DOHH2 (cell line): ENCODE measurements around the gene DCLRE1B.

Experiments used
- H3F3A ChIP-seq: fragments of 200-600 bp; sonication (generic), shearing (Covaris generic); 2 replicates; pipeline ENCODE4 v1.6.0; 2016; ENCODE audit warnings: antibody characterized with exemption, mild to moderate bottlenecking; ENCODE audit not compliant: control insufficient read depth, insufficient read depth
- H3K27ac ChIP-seq: fragments of 200-600 bp; sonication (generic); 2 replicates; pipeline ENCODE4 v1.5.1; 2014; ENCODE audit warnings: low read depth, mild to moderate bottlenecking, low read length, moderate library complexity
- H3K27me3 ChIP-seq: fragments of 200-600 bp; sonication (generic); 2 replicates; pipeline ENCODE4 v1.6.1; 2014; ENCODE audit warnings: mild to moderate bottlenecking, low read length, mixed read lengths; ENCODE audit not compliant: control insufficient read depth
- H3K36me3 ChIP-seq: fragments of 200-600 bp; sonication (generic); 2 replicates; pipeline ENCODE4 v1.6.1; 2014; ENCODE audit warnings: mild to moderate bottlenecking, low read length, moderate library complexity, mixed read lengths; ENCODE audit not compliant: control insufficient read depth
- H3K4me1 ChIP-seq: fragments of 200-600 bp; sonication (generic); 2 replicates; pipeline ENCODE4 v1.6.1; 2014; ENCODE audit warnings: mild to moderate bottlenecking, low read length, mixed read lengths; ENCODE audit not compliant: control insufficient read depth
- H3K4me2 ChIP-seq: fragments of 200-600 bp; sonication (generic); 2 replicates; pipeline ENCODE4 v1.6.0; 2014; ENCODE audit warnings: mild to moderate bottlenecking, low read length, moderate library complexity
- H3K4me3 ChIP-seq: fragments of 200-600 bp; sonication (generic); 2 replicates; pipeline ENCODE4 v1.5.1; 2014; ENCODE audit warnings: mild to moderate bottlenecking, low read length, mixed read lengths
- H3K79me2 ChIP-seq: fragments of 200-600 bp; sonication (generic); 2 replicates; pipeline ENCODE4 v1.6.1; 2014; ENCODE audit warnings: mild to moderate bottlenecking, low read length, mixed read lengths; ENCODE audit not compliant: control insufficient read depth
- H3K9me2 ChIP-seq: fragments of 200-600 bp; sonication (generic); replicated peaks from 2 replicates; pipeline ENCODE4 v1.6.1; 2014; ENCODE audit warnings: mild to moderate bottlenecking, low read length, mixed read lengths; ENCODE audit not compliant: control insufficient read depth
- H3K9me3 ChIP-seq: fragments of 200-600 bp; sonication (generic); 2 replicates; pipeline ENCODE4 v1.6.1; 2014; ENCODE audit warnings: antibody characterized with exemption, low read length, mixed read lengths; ENCODE audit not compliant: control insufficient read depth, insufficient read depth
- H4K20me1 ChIP-seq: fragments of 200-600 bp; sonication (generic); 2 replicates; pipeline ENCODE4 v1.6.0; 2014; ENCODE audit warnings: low read depth, mild to moderate bottlenecking, antibody characterized with exemption, low read length, moderate library complexity; ENCODE audit not compliant: control insufficient read depth, insufficient read depth
- EZH2phosphoT487 ChIP-seq: fragments of 200-600 bp; sonication (generic); IDR thresholded peaks from 2 replicates; pipeline ENCODE4 v1.6.1; 2017; ENCODE audit warnings: borderline replicate concordance, mild to moderate bottlenecking, antibody characterized with exemption, low read length, moderate library complexity, mixed read lengths
- TF ChIP-seq, protein P1 (sequence below): fragments of 200-600 bp; sonication (generic); IDR thresholded peaks from one replicate; pipeline ENCODE4 v1.5.1; 2014; ENCODE audit warnings: antibody characterized with exemption, mild to moderate bottlenecking, low read depth, low read length; ENCODE audit not compliant: poor library complexity, severe bottlenecking

Gene DCLRE1B

DNA sequence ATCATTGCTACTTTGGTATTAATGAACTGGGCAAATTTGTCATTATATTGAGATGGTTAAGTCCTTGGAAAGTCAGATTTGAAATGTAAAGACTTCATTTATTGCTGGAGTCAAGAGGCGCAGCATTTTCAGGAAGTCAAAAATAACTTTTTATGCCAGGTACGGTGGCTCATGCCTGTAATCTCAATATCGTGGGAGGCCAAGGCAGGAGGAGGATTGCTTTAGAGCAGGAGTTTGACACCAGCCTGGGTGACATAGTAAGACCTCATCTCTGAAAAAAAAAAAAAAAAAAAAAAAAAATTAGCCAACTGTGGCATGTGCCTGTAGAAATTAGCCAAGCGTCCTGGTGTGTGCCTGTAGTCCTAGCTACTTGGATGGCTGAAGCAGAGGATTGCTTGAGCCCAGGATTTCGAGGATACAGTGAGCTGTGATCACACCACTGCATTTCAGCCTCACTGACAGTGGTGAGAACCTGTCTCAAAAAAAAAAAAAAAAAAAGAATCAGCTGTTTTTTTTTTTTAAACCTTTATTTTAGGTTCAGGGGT lies 29.5 kb downstream of the DCLRE1B start:
- H3K79me2 ChIP-seq, result peaks cover 100% of the 10 kb centered on the region
- H3K4me2 ChIP-seq, result no peak overlapping the region
- peaks cover 15% of the 10 kb centered on the region; the same call in 1 of the 2 replicates for H4K20me1 ChIP-seq
- H3K4me3 ChIP-seq, result no peak overlapping the region
- H3K9me3 ChIP-seq, result no peaks in the 10 kb centered on the region
- peaks cover 6% of the 10 kb centered on the region for H3F3A ChIP-seq
- peaks cover 8% of the 10 kb centered on the region; the same call in 1 of the 2 replicates for H3K36me3 ChIP-seq
- TF ChIP-seq EZH2phosphoT487, result no peak
- TF ChIP-seq, protein P1, sequence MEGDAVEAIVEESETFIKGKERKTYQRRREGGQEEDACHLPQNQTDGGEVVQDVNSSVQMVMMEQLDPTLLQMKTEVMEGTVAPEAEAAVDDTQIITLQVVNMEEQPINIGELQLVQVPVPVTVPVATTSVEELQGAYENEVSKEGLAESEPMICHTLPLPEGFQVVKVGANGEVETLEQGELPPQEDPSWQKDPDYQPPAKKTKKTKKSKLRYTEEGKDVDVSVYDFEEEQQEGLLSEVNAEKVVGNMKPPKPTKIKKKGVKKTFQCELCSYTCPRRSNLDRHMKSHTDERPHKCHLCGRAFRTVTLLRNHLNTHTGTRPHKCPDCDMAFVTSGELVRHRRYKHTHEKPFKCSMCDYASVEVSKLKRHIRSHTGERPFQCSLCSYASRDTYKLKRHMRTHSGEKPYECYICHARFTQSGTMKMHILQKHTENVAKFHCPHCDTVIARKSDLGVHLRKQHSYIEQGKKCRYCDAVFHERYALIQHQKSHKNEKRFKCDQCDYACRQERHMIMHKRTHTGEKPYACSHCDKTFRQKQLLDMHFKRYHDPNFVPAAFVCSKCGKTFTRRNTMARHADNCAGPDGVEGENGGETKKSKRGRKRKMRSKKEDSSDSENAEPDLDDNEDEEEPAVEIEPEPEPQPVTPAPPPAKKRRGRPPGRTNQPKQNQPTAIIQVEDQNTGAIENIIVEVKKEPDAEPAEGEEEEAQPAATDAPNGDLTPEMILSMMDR, result no peak
- H3K4me1 ChIP-seq, result peaks cover 47% of the 10 kb centered on the region
- H3K9me2 ChIP-seq, result no peaks in the 10 kb centered on the region
- no peaks in the 10 kb centered on the region for H3K27me3 ChIP-seq
- H3K27ac ChIP-seq, result no peak overlapping the region

DNA sequence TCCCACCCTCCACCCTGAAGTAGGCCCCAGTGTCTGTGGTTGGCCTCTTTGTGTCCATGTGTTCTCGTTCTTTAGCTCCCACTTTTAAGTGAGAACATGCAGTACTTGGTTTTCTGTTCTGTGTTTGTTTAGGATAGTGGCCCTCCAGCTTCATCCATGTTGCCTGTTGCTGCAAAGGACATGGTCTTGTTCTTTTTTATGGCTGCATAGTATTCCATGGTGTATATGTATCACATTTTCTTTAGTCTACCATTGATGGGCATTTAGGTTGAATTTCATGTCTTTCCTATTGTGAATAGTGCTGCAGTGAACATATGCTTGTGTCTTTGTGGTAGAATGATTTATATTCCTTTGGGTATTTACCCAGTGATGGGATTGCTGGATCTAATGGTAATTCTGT lies 30.1 kb downstream of the DCLRE1B start:
- Histone ChIP-seq H4K20me1 (peaks cover 15% of the 10 kb centered on the region; the same call in 1 of the 2 replicates), H3K4me1 (peaks cover 47% of the 10 kb centered on the region), H3K36me3 (peaks cover 12% of the 10 kb centered on the region), H3K9me2 (no peaks in the 10 kb centered on the region), H3K79me2 (peaks cover 100% of the 10 kb centered on the region), H3K9me3 (no peaks in the 10 kb centered on the region), H3K4me2 (no peak overlapping the region), H3K27me3 (no peaks in the 10 kb centered on the region), H3K4me3 (no peak overlapping the region), H3F3A (peaks cover 6% of the 10 kb centered on the region), H3K27ac (no peak overlapping the region)
- TF ChIP-seq, protein P1, result no peak
- TF ChIP-seq EZH2phosphoT487, result no peak

DNA sequence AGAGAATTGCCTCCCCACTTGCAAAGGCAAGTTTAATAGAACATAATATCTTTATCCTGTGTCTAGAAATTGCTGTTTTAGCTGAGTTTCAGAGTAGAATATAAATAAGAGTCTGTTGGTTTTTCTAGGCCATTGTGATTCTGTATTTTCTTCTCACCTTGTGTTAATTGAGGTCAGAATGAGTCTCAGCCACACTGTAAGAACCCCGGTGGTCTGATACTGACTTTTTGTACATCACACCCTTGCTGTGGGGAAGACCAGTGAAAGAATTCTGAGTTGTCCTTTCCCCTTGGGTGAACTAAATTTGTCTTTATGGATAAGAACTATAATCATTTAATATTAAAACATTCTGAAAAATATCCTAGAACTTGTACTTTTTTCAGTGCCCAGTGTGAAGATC lies 30.8 kb downstream of the DCLRE1B start:
- Histone ChIP-seq H4K20me1 (peaks cover 15% of the 10 kb centered on the region; the same call in 1 of the 2 replicates), H3K4me2 (no peak overlapping the region), H3K9me3 (no peaks in the 10 kb centered on the region), H3K4me1 (peaks cover 41% of the 10 kb centered on the region), H3K4me3 (no peak overlapping the region), H3K79me2 (peaks cover 100% of the 10 kb centered on the region), H3K27me3 (no peaks in the 10 kb centered on the region), H3K9me2 (no peaks in the 10 kb centered on the region), H3F3A (peaks cover 6% of the 10 kb centered on the region), H3K36me3 (peaks cover 20% of the 10 kb centered on the region), H3K27ac (no peak overlapping the region)
- TF ChIP-seq, protein P1, result no peak
- no peak for TF ChIP-seq EZH2phosphoT487
